Stimulated activated effector memory CD8-positive, alpha-beta T cell treated with anti-CD3 and anti-CD28 coated beads, Interleukin-12 subunit alpha, Interleukin-12 subunit beta, amount 100 ng/mL, for 72 hours (primary cell): ENCODE data around the gene PUM1.

Experiments
- ATAC-seq: fragments of 150-1000 bp; cut with Tn5 transposase; 2 replicates; pipeline ENCODE4 v1.10.0; 2021
- DNase-seq, 2 donors: peaks; one replicate each; pipeline ENCODE4 v3.0.0; 2021 to 2022; ENCODE audit warnings: low spot score in 2 of 2
- H3K27ac Mint-ChIP-seq: one replicate; pipeline ENCODE4 v1.8.0; 2022; ENCODE audit warnings: mild to moderate bottlenecking, mixed read lengths
- H3K36me3 Mint-ChIP-seq: one replicate; pipeline ENCODE4 v1.8.0; 2022; ENCODE audit warnings: mild to moderate bottlenecking, mixed read lengths
- H3K4me1 Mint-ChIP-seq: one replicate; pipeline ENCODE4 v1.8.0; 2022; ENCODE audit warnings: mixed read lengths
- H3K4me3 Mint-ChIP-seq: one replicate; pipeline ENCODE4 v1.8.0; 2022; ENCODE audit warnings: mild to moderate bottlenecking, mixed read lengths
- H3K9me3 Mint-ChIP-seq: one replicate; pipeline ENCODE4 v1.8.0; 2022; ENCODE audit warnings: mixed read lengths

The PUM1 gene

GRCh38 chr1:30998171-30998570 lies 67.3 kb downstream of the PUM1 start:
- DNase-seq (no peak), ATAC-seq (no peak)
- Mint-ChIP-seq H3K9me3 (no peaks in the 10 kb centered on the region), H3K27ac (peak overlapping the region; percentile 45), H3K4me3 (no peak overlapping the region), H3K36me3 (peaks cover 90% of the 10 kb centered on the region), H3K4me1 (peaks cover 45% of the 10 kb centered on the region)

GRCh38 chr1:30997463-30998057 lies 68.0 kb downstream of the PUM1 start:
- peaks cover 46% of the 10 kb centered on the region for H3K4me1 Mint-ChIP-seq

GRCh38 chr1:30995990-30996612 lies 69.4 kb downstream of the PUM1 start:
- Mint-ChIP-seq H3K4me1 (peaks cover 46% of the 10 kb centered on the region), H3K27ac (no peak overlapping the region), H3K9me3 (no peaks in the 10 kb centered on the region), H3K36me3 (peaks cover 90% of the 10 kb centered on the region), H3K4me3 (no peak overlapping the region)
- DNase-seq (no peak), ATAC-seq (no peak)

More at GRCh38 chr1:30997463-30998057, 68.0 kb downstream of the PUM1 start:
- no peak for DNase-seq
- Mint-ChIP-seq H3K27ac (no peak overlapping the region), H3K9me3 (no peaks in the 10 kb centered on the region), H3K36me3 (peaks cover 90% of the 10 kb centered on the region), H3K4me3 (no peak overlapping the region)
- ATAC-seq, result no peak

GRCh38 chr1:30991862-30992606 lies 73.5 kb downstream of the PUM1 start:
- H3K4me1 Mint-ChIP-seq, result peaks cover 51% of the 10 kb centered on the region
- H3K9me3 Mint-ChIP-seq, result no peaks in the 10 kb centered on the region
- peaks cover 97% of the 10 kb centered on the region for H3K36me3 Mint-ChIP-seq
- no peak overlapping the region for H3K4me3 Mint-ChIP-seq
- no peak overlapping the region for H3K27ac Mint-ChIP-seq
- ATAC-seq (no peak), DNase-seq (no peak)

DNA sequence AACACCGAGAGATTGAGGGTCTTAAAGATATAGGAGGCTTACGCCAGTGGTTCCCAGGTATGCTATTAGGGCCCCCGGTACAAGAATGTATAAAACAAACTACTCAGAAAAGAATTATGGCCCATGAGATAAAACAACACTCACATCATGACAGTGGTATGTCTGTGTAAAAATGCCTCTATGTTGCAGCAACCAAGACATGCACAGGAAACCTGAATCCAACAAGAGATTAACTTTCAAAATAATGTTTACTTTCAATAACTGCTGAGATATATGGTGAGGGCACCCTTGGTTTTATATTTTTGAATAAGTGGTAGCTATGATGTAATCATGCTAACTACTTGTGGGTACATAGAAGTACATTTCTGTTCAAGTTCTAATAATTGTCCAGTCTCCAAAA lies 74.9 kb downstream of the PUM1 start:
- Mint-ChIP-seq H3K36me3 (peaks cover 100% of the 10 kb centered on the region), H3K4me1 (peaks cover 40% of the 10 kb centered on the region), H3K9me3 (no peaks in the 10 kb centered on the region), H3K27ac (peak overlapping the region; percentile 48), H3K4me3 (no peak overlapping the region)
- ATAC-seq (no peak), DNase-seq (no peak)

DNA sequence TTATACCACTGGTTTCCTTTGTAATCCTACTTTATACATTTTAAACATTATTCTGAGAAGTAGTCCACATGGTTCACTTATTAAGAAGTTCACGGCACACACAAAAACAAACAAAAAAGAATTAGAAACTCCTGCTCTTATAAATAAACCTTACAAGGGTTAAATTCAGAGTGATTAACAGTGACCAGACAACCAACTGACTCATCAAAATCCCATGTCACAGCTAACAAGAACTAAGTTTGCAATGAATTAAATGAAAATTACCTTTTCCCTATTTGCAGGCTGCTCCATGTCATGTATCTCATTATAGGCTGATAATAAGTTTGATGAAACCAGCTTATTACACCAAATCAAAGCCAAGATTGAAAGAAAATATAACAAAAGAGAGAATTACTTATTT lies 77.5 kb downstream of the PUM1 start:
- Mint-ChIP-seq H3K9me3 (no peaks in the 10 kb centered on the region), H3K4me3 (no peak overlapping the region), H3K36me3 (peaks cover 99% of the 10 kb centered on the region), H3K4me1 (peaks cover 29% of the 10 kb centered on the region), H3K27ac (peak overlapping the region; percentile 71)
- no peak for ATAC-seq
- no peak for DNase-seq

GRCh38 chr1:30986755-30987154 lies 78.8 kb downstream of the PUM1 start:
- Mint-ChIP-seq H3K36me3 (peaks cover 98% of the 10 kb centered on the region), H3K27ac (no peak overlapping the region), H3K4me3 (no peak overlapping the region), H3K4me1 (peaks cover 27% of the 10 kb centered on the region), H3K9me3 (no peaks in the 10 kb centered on the region)
- DNase-seq, result no peak
- peak; percentile 40 for ATAC-seq

- Mint-ChIP-seq H3K9me3 (no peaks in the 10 kb centered on the region), H3K4me3 (no peak overlapping the region), H3K27ac (no peak overlapping the region), H3K4me1 (peaks cover 28% of the 10 kb centered on the region), H3K36me3 (peaks cover 98% of the 10 kb centered on the region)
- ATAC-seq (no peak), DNase-seq (no peak)
Observed at GRCh38 chr1:30984991-30985503, 80.5 kb downstream of the PUM1 start.

GRCh38 chr1:30984165-30984889 lies 81.2 kb downstream of the PUM1 start:
- DNase-seq (no peak), ATAC-seq (no peak)
- H3K36me3 Mint-ChIP-seq, result peaks cover 98% of the 10 kb centered on the region
- peaks cover 26% of the 10 kb centered on the region for H3K4me1 Mint-ChIP-seq
- H3K27ac Mint-ChIP-seq, result no peak overlapping the region
- H3K9me3 Mint-ChIP-seq, result no peaks in the 10 kb centered on the region
- H3K4me3 Mint-ChIP-seq, result no peak overlapping the region

DNA sequence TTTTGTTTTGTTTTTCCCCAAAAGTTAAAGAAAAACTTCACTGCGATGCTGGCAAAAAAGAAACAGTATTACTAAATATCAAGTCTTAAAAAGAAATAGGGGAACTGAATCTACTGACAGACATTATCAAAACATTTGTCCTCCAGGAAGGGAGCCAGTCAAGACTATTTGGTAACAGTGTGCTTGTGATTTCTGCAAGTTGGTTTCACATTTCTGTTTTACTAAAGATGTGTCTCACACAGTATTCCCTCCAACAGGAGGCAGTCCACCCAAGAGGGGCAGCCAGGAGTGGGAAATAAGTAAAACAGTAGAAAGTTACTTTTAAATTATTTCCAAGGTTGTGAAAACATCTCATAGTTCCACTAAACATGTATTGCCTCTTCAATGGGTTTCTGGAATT lies 82.6 kb downstream of the PUM1 start:
- Mint-ChIP-seq H3K4me3 (no peak overlapping the region), H3K27ac (peak overlapping the region; percentile 50), H3K9me3 (no peaks in the 10 kb centered on the region), H3K4me1 (peaks cover 19% of the 10 kb centered on the region), H3K36me3 (peaks cover 98% of the 10 kb centered on the region)
- DNase-seq, result no peak
- ATAC-seq, result no peak

GRCh38 chr1:30982431-30982830 lies 83.1 kb downstream of the PUM1 start:
- ATAC-seq (no peak), DNase-seq (no peak)
- Mint-ChIP-seq H3K36me3 (peaks cover 98% of the 10 kb centered on the region), H3K27ac (peak overlapping the region; percentile 50), H3K4me3 (no peak overlapping the region), H3K9me3 (no peaks in the 10 kb centered on the region), H3K4me1 (peaks cover 23% of the 10 kb centered on the region)

DNA sequence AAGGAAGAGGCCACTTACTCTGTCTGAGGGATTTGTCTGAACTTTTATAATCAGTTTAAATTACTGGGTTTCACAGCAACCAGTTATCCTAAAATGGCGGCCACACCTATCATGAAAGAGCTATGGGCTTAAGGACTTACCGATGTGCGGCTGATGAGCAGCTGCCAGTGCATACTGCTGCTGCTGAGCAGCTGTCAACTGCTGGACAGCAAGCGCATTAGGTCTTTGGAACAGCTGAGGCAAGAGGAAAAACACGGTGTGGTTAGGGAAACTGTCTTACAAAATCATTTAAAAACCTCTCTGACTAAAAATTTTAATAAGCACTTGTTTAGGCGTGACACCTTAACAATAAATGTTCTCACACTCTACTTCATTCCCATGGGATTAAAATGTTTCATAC lies 84.3 kb downstream of the PUM1 start:
- no peaks in the 10 kb centered on the region for H3K9me3 Mint-ChIP-seq
- peaks cover 36% of the 10 kb centered on the region for H3K4me1 Mint-ChIP-seq
- H3K36me3 Mint-ChIP-seq, result peaks cover 98% of the 10 kb centered on the region
- H3K27ac Mint-ChIP-seq, result peak overlapping the region; percentile 23
- no peak for ATAC-seq
- H3K4me3 Mint-ChIP-seq, result no peak overlapping the region
- no peak for DNase-seq

DNA sequence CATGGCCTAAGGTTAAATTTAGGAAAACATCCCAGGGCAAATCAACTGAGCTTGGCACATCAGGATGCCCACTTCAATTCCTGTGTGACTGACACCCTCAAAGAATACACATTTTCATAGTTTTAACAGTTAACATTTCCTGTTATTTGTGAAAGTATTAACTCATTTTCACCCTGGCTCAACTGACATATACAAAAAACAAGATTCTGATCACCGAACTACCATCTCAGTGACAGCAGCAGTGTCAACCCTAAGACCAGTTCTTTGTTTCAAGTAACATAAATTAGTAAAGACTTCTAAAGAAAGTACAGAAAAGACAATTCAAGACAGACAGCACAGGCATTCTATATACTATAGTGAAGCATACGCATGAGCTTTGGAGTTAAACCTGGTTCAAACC lies 88.0 kb downstream of the PUM1 start:
- Mint-ChIP-seq H3K36me3 (peaks cover 98% of the 10 kb centered on the region), H3K9me3 (no peaks in the 10 kb centered on the region), H3K27ac (peak overlapping the region; percentile 89), H3K4me3 (no peak overlapping the region), H3K4me1 (peaks cover 32% of the 10 kb centered on the region)
- ATAC-seq (peak; percentile 49), DNase-seq (no peak)

- peaks cover 32% of the 10 kb centered on the region for H3K4me1 Mint-ChIP-seq
- DNase-seq (no peak), ATAC-seq (peak; percentile 71)
- no peak overlapping the region for H3K4me3 Mint-ChIP-seq
- no peaks in the 10 kb centered on the region for H3K9me3 Mint-ChIP-seq
- H3K27ac Mint-ChIP-seq, result peak overlapping the region; percentile 89
- peaks cover 99% of the 10 kb centered on the region for H3K36me3 Mint-ChIP-seq
Observed at GRCh38 chr1:30977105-30977504, 88.4 kb downstream of the PUM1 start.

GRCh38 chr1:30976143-30976542 lies 89.4 kb downstream of the PUM1 start:
- H3K27ac Mint-ChIP-seq, result peak overlapping the region; percentile 89
- ATAC-seq (no peak), DNase-seq (no peak)
- no peak overlapping the region for H3K4me3 Mint-ChIP-seq
- H3K9me3 Mint-ChIP-seq, result no peaks in the 10 kb centered on the region
- H3K4me1 Mint-ChIP-seq, result peaks cover 34% of the 10 kb centered on the region
- H3K36me3 Mint-ChIP-seq, result peaks cover 100% of the 10 kb centered on the region
